Activated CD4-positive, alpha-beta memory T cell treated with anti-CD3 and anti-CD28 coated beads for 36 hours (primary cell): ENCODE measurements around the gene ARL4D. TPM values are rescaled to one million over a fixed set of nuclear protein-coding genes. Genes with fewer than 3 reads are reported as not detected.

ENCODE experiments used
- CTCF ChIA-PET: fragments of 350-600 bp; sonication (Branson Sonifier 250); formaldehyde crosslinking; loops from one replicate; lab custom pipeline; 2021; ENCODE audit warnings: antibody characterized with exemption, inconsistent platforms; lab: Charles Lee
- POLR2A ChIA-PET: fragments of 350-600 bp; sonication (Branson Sonifier 250); formaldehyde crosslinking; loops from one replicate; lab custom pipeline; 2021; ENCODE audit warnings: antibody characterized with exemption; lab: Charles Lee
- DNase-seq: peaks from one replicate; pipeline ENCODE4 v3.0.0-alpha.2; 2020
- H3K27ac Mint-ChIP-seq: one replicate; pipeline ENCODE4 v1.8.0; 2021; ENCODE audit warnings: mixed read lengths
- H3K27me3 Mint-ChIP-seq: one replicate; pipeline ENCODE4 v1.8.0; 2021; ENCODE audit warnings: mixed read lengths
- H3K36me3 Mint-ChIP-seq: one replicate; pipeline ENCODE4 v1.8.0; 2021; ENCODE audit warnings: mixed read lengths
- H3K4me1 Mint-ChIP-seq: one replicate; pipeline ENCODE4 v1.8.0; 2021; ENCODE audit warnings: low read depth, mixed read lengths
- H3K4me3 Mint-ChIP-seq: one replicate; pipeline ENCODE4 v1.8.0; 2021; ENCODE audit warnings: mild to moderate bottlenecking, mixed read lengths
- H3K9me3 Mint-ChIP-seq: one replicate; pipeline ENCODE4 v1.8.0; 2021; ENCODE audit warnings: mixed read lengths
- intact Hi-C: fragments of 100-400 bp; cut with micrococcal nuclease; formaldehyde crosslinking; loops from one replicate; pipeline ENCODE4 v1.15.1; 2023
- total RNA-seq, 2 experiments: library from RNA; stranded (reverse); gene quantifications; one replicate each; pipeline ENCODE4 v1.2.3, GENCODE V29; 2021

Gene ARL4D
- total RNA-seq, 2 experiments from 2014 or later = 2.3 TPM

- H3K36me3 Mint-ChIP-seq = no peaks in the 10 kb centered on the region
- POLR2A ChIA-PET = no interaction called here
- intact Hi-C loops = no loop called here
- no peak for DNase-seq
- H3K4me1 Mint-ChIP-seq = no peaks in the 10 kb centered on the region
- no peak overlapping the region for H3K4me3 Mint-ChIP-seq
- H3K27me3 Mint-ChIP-seq = peaks cover 9% of the 10 kb centered on the region
- H3K27ac Mint-ChIP-seq = no peak overlapping the region
- no peaks in the 10 kb centered on the region for H3K9me3 Mint-ChIP-seq
- CTCF ChIA-PET = interaction anchor here (0.6 kb wide), 1 partner anchor 546 kb away, joined by 3 read pairs; no protein-coding TSS in a partner anchor
Measured at GRCh38 chr17:43449470-43450248, 50.9 kb downstream of the ARL4D start.

Other genes starting within 250 kb of the ARL4D start
- gene NBR1, start 227.8 kb upstream of the ARL4D start, total RNA-seq = 10 to 100 TPM; 62.0 to 65.9 TPM
- 10 to 100 TPM; 10.1 to 10.4 TPM for gene TMEM106A, start 187.1 kb upstream of the ARL4D start, total RNA-seq
- gene CCDC200, start 170.4 kb upstream of the ARL4D start, total RNA-seq = not detected
- 1,000 to 10,000 TPM; 5,509 to 5,687 TPM for gene RNU2-1, start 165.0 kb upstream of the ARL4D start, total RNA-seq
- 10 to 100 TPM; 47.8 to 54.1 TPM for gene DHX8, start 85.0 kb downstream of the ARL4D start, total RNA-seq
- 1 to 10 TPM; 2.7 to 4.2 TPM for gene ETV4, start 147.3 kb downstream of the ARL4D start, total RNA-seq